ENCODE measurements around the gene TTC3. TPM values are rescaled to one million over a fixed set of nuclear protein-coding genes. Genes with fewer than 3 reads are reported as not detected.

Gene TTC3
- total RNA-seq, 3 donors from 2014 or later: 179 to 269 (median 249) TPM

- TF ChIP-seq POLR2AphosphoS5 (IDR thresholded peaks at IDR 0.05) (no peak), POLR2A (IDR thresholded peaks at IDR 0.05) (no peak), CTCF (IDR thresholded peaks at IDR 0.05) (no peak)
- no peaks in the 10 kb centered on the region for H3K4me1 ChIP-seq
- H3K9me3 ChIP-seq: no peaks in the 10 kb centered on the region
- no peak overlapping the region for H3K4me3 ChIP-seq
- H3K36me3 ChIP-seq: no peaks in the 10 kb centered on the region
- no peak overlapping the region for H3K27ac ChIP-seq
- intact Hi-C loops (cut with DNase I; ENCODE audit: low total_unique reads): no loop called here
- DNase-seq (ENCODE audit: low spot score in 2 of 2): no peak
- H3K27me3 ChIP-seq: no peaks in the 10 kb centered on the region
Measured at GRCh38 chr21:37041706-37042271, 31.3 kb upstream of the TTC3 start.

- intact Hi-C loops (cut with DNase I; ENCODE audit: low total_unique reads): no loop called here
- TF ChIP-seq CTCF (IDR thresholded peaks at IDR 0.05) (no peak), POLR2AphosphoS5 (IDR thresholded peaks at IDR 0.05) (no peak), POLR2A (IDR thresholded peaks at IDR 0.05) (no peak)
- H3K27ac ChIP-seq: no peak overlapping the region
- no peaks in the 10 kb centered on the region for H3K4me1 ChIP-seq
- H3K4me3 ChIP-seq: no peak overlapping the region
- no peaks in the 10 kb centered on the region for H3K27me3 ChIP-seq
- no peaks in the 10 kb centered on the region for H3K9me3 ChIP-seq
- H3K36me3 ChIP-seq: no peaks in the 10 kb centered on the region
- DNase-seq (ENCODE audit: low spot score in 2 of 2): no peak
Measured at GRCh38 chr21:37043818-37044217, 29.2 kb upstream of the TTC3 start.

GRCh38 chr21:37044643-37045042 is 28.4 kb upstream of the TTC3 start:
- Histone ChIP-seq H3K36me3 (no peaks in the 10 kb centered on the region), H3K27me3 (no peaks in the 10 kb centered on the region), H3K4me3 (no peak overlapping the region), H3K27ac (no peak overlapping the region), H3K4me1 (no peaks in the 10 kb centered on the region), H3K9me3 (no peaks in the 10 kb centered on the region)
- no peak for DNase-seq (ENCODE audit: low spot score in 2 of 2)
- TF ChIP-seq POLR2AphosphoS5 (IDR thresholded peaks at IDR 0.05): no peak
- TF ChIP-seq POLR2A (IDR thresholded peaks at IDR 0.05): no peak
- no peak for TF ChIP-seq CTCF (IDR thresholded peaks at IDR 0.05)
- intact Hi-C loops (cut with DNase I; ENCODE audit: low total_unique reads): no loop called here

- intact Hi-C loops (cut with DNase I; ENCODE audit: low total_unique reads): no loop called here
- no peak overlapping the region for H3K27ac ChIP-seq
Measured at GRCh38 chr21:37045149-37045548, 27.9 kb upstream of the TTC3 start.

GRCh38 chr21:37045556-37045955 is 27.5 kb upstream of the TTC3 start:
- intact Hi-C loops (cut with DNase I; ENCODE audit: low total_unique reads): no loop called here
- H3K4me3 ChIP-seq: no peak overlapping the region
- H3K27me3 ChIP-seq: no peaks in the 10 kb centered on the region
- no peak overlapping the region for H3K27ac ChIP-seq
- no peak for DNase-seq (ENCODE audit: low spot score in 2 of 2)
- H3K4me1 ChIP-seq: no peaks in the 10 kb centered on the region
- no peaks in the 10 kb centered on the region for H3K36me3 ChIP-seq
- TF ChIP-seq POLR2A (IDR thresholded peaks at IDR 0.05) (no peak), CTCF (IDR thresholded peaks at IDR 0.05) (no peak), POLR2AphosphoS5 (IDR thresholded peaks at IDR 0.05) (no peak)
- no peaks in the 10 kb centered on the region for H3K9me3 ChIP-seq

More at GRCh38 chr21:37045149-37045548, 27.9 kb upstream of the TTC3 start:
- Histone ChIP-seq H3K27me3 (no peaks in the 10 kb centered on the region), H3K36me3 (no peaks in the 10 kb centered on the region), H3K9me3 (no peaks in the 10 kb centered on the region), H3K4me3 (no peak overlapping the region), H3K4me1 (no peaks in the 10 kb centered on the region)
- TF ChIP-seq POLR2A (IDR thresholded peaks at IDR 0.05) (no peak), POLR2AphosphoS5 (IDR thresholded peaks at IDR 0.05) (no peak), CTCF (IDR thresholded peaks at IDR 0.05) (no peak)
- no peak for DNase-seq (ENCODE audit: low spot score in 2 of 2)
